Spleen (tissue), 7 donors: ENCODE measurements around the gene PPIA.

Experiments used
- POLR2AphosphoS5 ChIP-seq, 3 donors: sonication (generic); formaldehyde crosslinking; IDR thresholded peaks; one replicate each; pipeline ENCODE4 v1.5.1; 2017; ENCODE audit warnings: antibody characterized with exemption in 3 of 3
- TF ChIP-seq, protein P1 (sequence below), 11 experiments: fragments of 200-600 bp in 7 of 11; fragments of 450-650 bp in 4 of 11; sonication (generic) in 4 of 11; IDR thresholded peaks in 8 of 11; conservative IDR thresholded peaks in 3 of 11; 1 replicate in 7 of 11; 2 replicates in 4 of 11; pipeline versions ENCODE4 v1.4.0 to v1.8.0; 2016 to 2021; ENCODE audit warnings: antibody characterized with exemption in 11 of 11, inconsistent platforms in 4 of 11, mild to moderate bottlenecking in 1 of 11
- donor health status: DM: no; HTN: no; CAD: no; lungs with moderate emphysema.
- donor health status: DM: no; HTN: no; CAD: no.
- donor health status: DM: no; HTN: no; CAD: no.

DNA sequence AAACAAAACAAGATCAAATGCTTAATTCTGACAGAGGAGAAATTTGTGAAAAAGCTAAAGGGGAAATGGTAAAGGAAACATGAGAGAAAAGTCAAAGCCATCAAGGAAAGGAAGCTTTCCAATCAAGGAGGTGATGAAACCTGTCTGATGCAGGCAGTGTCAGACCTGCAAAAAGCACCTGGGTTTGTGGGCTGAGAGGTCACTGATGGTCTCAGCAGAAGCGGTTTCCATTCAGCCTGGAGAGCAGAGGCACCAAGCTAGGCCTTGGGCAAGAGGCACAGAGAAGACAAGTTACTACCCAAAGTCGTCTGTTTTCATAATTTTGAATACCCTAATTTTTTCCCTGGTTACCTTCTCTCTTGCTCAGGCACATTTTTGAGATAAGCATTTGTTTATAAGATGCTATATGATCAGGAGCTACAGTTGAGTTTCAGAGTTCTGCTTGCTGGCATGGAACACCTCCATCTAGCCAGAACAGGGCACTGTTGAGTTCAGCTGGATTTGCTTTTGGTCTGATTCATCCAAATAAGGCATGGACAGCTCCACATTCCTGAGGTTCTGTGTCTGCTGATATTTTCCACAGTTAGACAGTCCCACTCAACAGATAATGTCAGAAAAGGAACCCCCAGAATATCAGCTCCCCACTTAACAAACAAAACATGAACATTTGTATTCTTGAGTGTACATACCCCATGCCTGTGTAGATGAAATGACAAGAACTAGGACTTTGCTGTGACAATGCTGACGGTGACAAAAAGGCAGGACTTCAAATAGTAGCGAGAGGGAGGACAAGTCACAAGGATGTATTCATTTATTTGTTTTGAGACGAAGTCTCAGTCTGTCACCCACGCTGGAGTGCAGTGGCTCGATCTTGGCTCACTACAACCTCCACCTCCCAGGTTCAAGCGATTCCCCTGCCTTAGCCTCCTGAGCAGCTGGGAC lies 4.9 kb upstream of the PPIA start:
- TF ChIP-seq, protein P1, sequence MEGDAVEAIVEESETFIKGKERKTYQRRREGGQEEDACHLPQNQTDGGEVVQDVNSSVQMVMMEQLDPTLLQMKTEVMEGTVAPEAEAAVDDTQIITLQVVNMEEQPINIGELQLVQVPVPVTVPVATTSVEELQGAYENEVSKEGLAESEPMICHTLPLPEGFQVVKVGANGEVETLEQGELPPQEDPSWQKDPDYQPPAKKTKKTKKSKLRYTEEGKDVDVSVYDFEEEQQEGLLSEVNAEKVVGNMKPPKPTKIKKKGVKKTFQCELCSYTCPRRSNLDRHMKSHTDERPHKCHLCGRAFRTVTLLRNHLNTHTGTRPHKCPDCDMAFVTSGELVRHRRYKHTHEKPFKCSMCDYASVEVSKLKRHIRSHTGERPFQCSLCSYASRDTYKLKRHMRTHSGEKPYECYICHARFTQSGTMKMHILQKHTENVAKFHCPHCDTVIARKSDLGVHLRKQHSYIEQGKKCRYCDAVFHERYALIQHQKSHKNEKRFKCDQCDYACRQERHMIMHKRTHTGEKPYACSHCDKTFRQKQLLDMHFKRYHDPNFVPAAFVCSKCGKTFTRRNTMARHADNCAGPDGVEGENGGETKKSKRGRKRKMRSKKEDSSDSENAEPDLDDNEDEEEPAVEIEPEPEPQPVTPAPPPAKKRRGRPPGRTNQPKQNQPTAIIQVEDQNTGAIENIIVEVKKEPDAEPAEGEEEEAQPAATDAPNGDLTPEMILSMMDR (IDR thresholded peaks at IDR 0.05 in 8 of 11, conservative IDR thresholded peaks at IDR 0.05 in 3 of 11), result no peak
- TF ChIP-seq POLR2AphosphoS5 (IDR thresholded peaks at IDR 0.05), result no peak
